HG02642 (cell line): ENCODE data around the gene ACD.

Source experiments
- ATAC-seq: cut with Tn5 transposase; IDR thresholded peaks from one replicate; pipeline ENCODE4 v1.9.1; 2021; ENCODE audit warnings: mild to moderate bottlenecking; ENCODE audit not compliant: unreplicated experiment, poor library complexity

The ACD gene

GRCh38 chr16:67676939-67677338, 16.9 kb upstream of the ACD start:
- ATAC-seq, result no peak

- no peak for ATAC-seq
Measured at GRCh38 chr16:67676516-67676915, 16.5 kb upstream of the ACD start.

GRCh38 chr16:67675999-67676398, 15.9 kb upstream of the ACD start:
- no peak for ATAC-seq

GRCh38 chr16:67675579-67675935, 15.5 kb upstream of the ACD start:
- ATAC-seq, result no peak

- ATAC-seq, result no peak
Measured at GRCh38 chr16:67674851-67675578, 15.0 kb upstream of the ACD start.

GRCh38 chr16:67673712-67674580, 13.9 kb upstream of the ACD start:
- ATAC-seq, result no peak

GRCh38 chr16:67672739-67673662, 12.9 kb upstream of the ACD start:
- no peak for ATAC-seq

GRCh38 chr16:67672306-67672705, 12.2 kb upstream of the ACD start:
- ATAC-seq, result no peak

- ATAC-seq, result no peak
Measured at GRCh38 chr16:67669499-67670101, 9.5 kb upstream of the ACD start.

- ATAC-seq, result no peak
Measured at GRCh38 chr16:67668495-67669157, 8.6 kb upstream of the ACD start.

- peak; percentile 73 for ATAC-seq
Measured at GRCh38 chr16:67667817-67668494, 7.9 kb upstream of the ACD start.

- ATAC-seq, result peak; percentile 2
Measured at GRCh38 chr16:67667453-67667816, 7.4 kb upstream of the ACD start.

GRCh38 chr16:67666559-67667452, 6.7 kb upstream of the ACD start, which contains the start of the genes C16orf86 and ENKD1:
C16orf86 (plus strand) TSS chr16:67666814; CDS start chr16:67666971, 157 bp downstream.
ENKD1 (minus strand) TSS chr16:67666750; CDS start chr16:67666442, 308 bp downstream.
- ATAC-seq, result peak; percentile 51

- ATAC-seq, result no peak
Measured at GRCh38 chr16:67666032-67666551, 6.0 kb upstream of the ACD start.

GRCh38 chr16:67665598-67665997, 5.5 kb upstream of the ACD start:
- ATAC-seq, result no peak

GRCh38 chr16:67664871-67665270, 4.8 kb upstream of the ACD start:
- no peak for ATAC-seq

- ATAC-seq, result no peak
Measured at GRCh38 chr16:67664258-67664657, 4.2 kb upstream of the ACD start.

GRCh38 chr16:67663877-67664222, 3.8 kb upstream of the ACD start:
- no peak for ATAC-seq
